K562 (cell line): ENCODE measurements around the gene CBX2. TPM values are rescaled to one million over a fixed set of nuclear protein-coding genes. Genes with fewer than 3 reads are reported as not detected.

Experiments used
- MBD1 ChIP-seq: fragments of 250-450 bp; sonication (Bioruptor Pico); IDR thresholded peaks from 2 replicates; pipeline ENCODE4 v1.8.0; 2022; ENCODE audit warnings: inconsistent platforms
- MECOM ChIP-seq: fragments of 250-450 bp; sonication (Bioruptor Pico); IDR thresholded peaks from 2 replicates; pipeline ENCODE4 v1.8.0; 2022; ENCODE audit warnings: inconsistent platforms
- NCOA1 ChIP-seq: fragments of 450-650 bp; IDR thresholded peaks from 2 replicates; pipeline ENCODE4 v1.6.1; 2016; ENCODE audit warnings: low read depth
- NFE2L1 ChIP-seq: fragments of 450-650 bp; IDR thresholded peaks from 2 replicates; pipeline ENCODE4 v1.6.1; 2016; ENCODE audit warnings: missing genetic modification characterization, low read depth, mild to moderate bottlenecking, missing compliant biosample characterization, moderate library complexity, borderline replicate concordance
- NR2F6 ChIP-seq: fragments of 450-650 bp; formaldehyde crosslinking; IDR thresholded peaks from 2 replicates; pipeline ENCODE4 v1.4.0; 2020; ENCODE audit warnings: mild to moderate bottlenecking
- NRF1 ChIP-seq, 2 experiments: fragments of 450-650 bp; IDR thresholded peaks in 1 of 2; conservative IDR thresholded peaks in 1 of 2; 2 replicates each; pipeline ENCODE4 v1.6.1; 2014; ENCODE audit warnings: mild to moderate bottlenecking in 2 of 2
- SRSF3 ChIP-seq: fragments of 200-400 bp; formaldehyde crosslinking; IDR thresholded peaks from 2 replicates; pipeline ENCODE4 v1.6.1; 2016; ENCODE audit warnings: mild to moderate bottlenecking, low read length, moderate library complexity; ENCODE audit not compliant: insufficient read depth
- TFAP4 ChIP-seq: sonication (generic); formaldehyde crosslinking; IDR thresholded peaks from 2 replicates; pipeline ENCODE4 v1.8.0; 2022; ENCODE audit warnings: missing genetic modification reagents, mild to moderate bottlenecking, moderate library complexity, borderline replicate concordance
- WHSC1 ChIP-seq: IDR thresholded peaks from one replicate; pipeline ENCODE4 v1.6.1; 2012; ENCODE audit warnings: low read length, control low read depth, inconsistent platforms
- ZBTB34 ChIP-seq: fragments of 250-450 bp; sonication (Bioruptor Pico); IDR thresholded peaks from 2 replicates; pipeline ENCODE4 v1.8.0; 2021; ENCODE audit warnings: mild to moderate bottlenecking, moderate library complexity
- ZBTB5 ChIP-seq: fragments of 450-650 bp; IDR thresholded peaks from 2 replicates; pipeline ENCODE4 v1.6.1; 2017; ENCODE audit warnings: antibody characterized with exemption
- ZNF407 ChIP-seq: fragments of 450-650 bp; IDR thresholded peaks from 2 replicates; pipeline ENCODE4 v1.6.1; 2016; ENCODE audit warnings: low read depth
- polyA plus RNA-seq, 8 experiments: library from polyadenylated mRNA; depleted of rRNA in 4 of 8; stranded (reverse) in 5 of 8; unstranded in 3 of 8; fragments of >200 nt; fragmentation: Nextera tagmentation in 2 of 8; fragmentation: Illumina TruSeq in 1 of 8; extraction: Ambion mirVana in 2 of 8; extraction: Trizol in 1 of 8; gene quantifications; 2 replicates each; pipeline versions ENCODE4 v1.2.1 to v1.2.3, GENCODE V29; 2011 to 2014; ENCODE audit warnings: inconsistent platforms in 1 of 8, missing spikeins in 1 of 8
- total RNA-seq, 7 experiments: library from RNA; depleted of rRNA in 6 of 7; stranded (reverse); fragments of >200 nt in 6 of 7; fragmentation: Illumina TruSeq in 2 of 7; extraction: Trizol in 2 of 7; gene quantifications; 2 replicates each; pipeline versions ENCODE4 v1.2.1 to v1.2.3, GENCODE V29; 2011 to 2021; ENCODE audit warnings: low replicate concordance in 1 of 7

Gene CBX2
- total and polyA plus RNA-seq, 9 of the 15 experiments (the other 6 are each of a cell fraction or from before 2014, with no cell fraction given): 0.66 to 26.9 (median 13.9) TPM

- TF ChIP-seq TFAP4 (CRISPR knock-in tag) (peak; percentile 96), NR2F6 (CRISPR knock-in tag) (no peak), NFE2L1 (no peak), NRF1 (conservative IDR thresholded peaks at IDR 0.05 in 1 of 2, IDR thresholded peaks at IDR 0.05 in 1 of 2) (peak; percentile 82 to 84), ZBTB34 (no peak), ZNF407 (no peak), WHSC1 (no peak), ZBTB5 (no peak), SRSF3 (no peak), MBD1 (no peak), MECOM (CRISPR knock-in tag) (no peak), NCOA1 (peak; percentile 51)
Observed at GRCh38 chr17:79835953-79836509, 58.1 kb downstream of the CBX2 start (continued).
